PFSK-1 (cell line): ENCODE data around the gene PTCH2.

Experiments
- FOXP2 ChIP-seq: optimal IDR thresholded peaks from 2 replicates; pipeline ENCODE3; 2011; ENCODE audit warnings: borderline replicate concordance, control low read depth, inconsistent platforms; ENCODE audit not compliant: insufficient read depth; ENCODE audit errors: extremely low read length, extremely low read depth
- POLR2AphosphoS5 ChIP-seq: IDR thresholded peaks from 2 replicates; pipeline ENCODE4 v1.6.1; 2012; ENCODE audit warnings: low read depth, mild to moderate bottlenecking, control low read depth, low read length, moderate library complexity
- REST ChIP-seq, 2 experiments: IDR thresholded peaks; 2 replicates each; pipeline versions ENCODE4 v1.6.1 to v1.8.0; 2011 to 2012; ENCODE audit warnings: low read depth in 2 of 2, low read length in 2 of 2, control low read depth in 1 of 2, inconsistent platforms in 1 of 2, mild to moderate bottlenecking in 1 of 2, moderate library complexity in 1 of 2; ENCODE audit not compliant: insufficient read depth in 1 of 2
- SIN3A ChIP-seq: IDR thresholded peaks from 2 replicates; pipeline ENCODE4 v1.6.1; 2012; ENCODE audit warnings: mild to moderate bottlenecking, low read length, moderate library complexity, borderline replicate concordance; ENCODE audit not compliant: insufficient read depth
- TAF1 ChIP-seq: IDR thresholded peaks from 2 replicates; pipeline ENCODE4 v1.6.1; 2012; ENCODE audit warnings: low read length, control low read depth, borderline replicate concordance; ENCODE audit not compliant: insufficient read depth

PTCH2 gene

GRCh38 chr1:44784094-44785028 lies 58.7 kb downstream of the PTCH2 start:
- no peak for TF ChIP-seq REST (IDR thresholded peaks at IDR 0.05; ENCODE audit: insufficient read depth in 1 of 2, low read depth in 2 of 2, low read length in 2 of 2)
- TF ChIP-seq FOXP2 = no peak
- no peak for TF ChIP-seq SIN3A

- no peak for TF ChIP-seq FOXP2
- no peak for TF ChIP-seq POLR2AphosphoS5
- TF ChIP-seq SIN3A = no peak
- no peak for TF ChIP-seq REST (IDR thresholded peaks at IDR 0.05; ENCODE audit: insufficient read depth in 1 of 2, low read depth in 2 of 2, low read length in 2 of 2)
- TF ChIP-seq TAF1 = no peak
Measured at GRCh38 chr1:44783697-44784093, 59.4 kb downstream of the PTCH2 start.

GRCh38 chr1:44780583-44781121 lies 62.4 kb downstream of the PTCH2 start:
- TF ChIP-seq SIN3A (no peak), POLR2AphosphoS5 (peak; percentile 62; the same call in 1 of the 2 replicates), TAF1 (no peak)

DNA sequence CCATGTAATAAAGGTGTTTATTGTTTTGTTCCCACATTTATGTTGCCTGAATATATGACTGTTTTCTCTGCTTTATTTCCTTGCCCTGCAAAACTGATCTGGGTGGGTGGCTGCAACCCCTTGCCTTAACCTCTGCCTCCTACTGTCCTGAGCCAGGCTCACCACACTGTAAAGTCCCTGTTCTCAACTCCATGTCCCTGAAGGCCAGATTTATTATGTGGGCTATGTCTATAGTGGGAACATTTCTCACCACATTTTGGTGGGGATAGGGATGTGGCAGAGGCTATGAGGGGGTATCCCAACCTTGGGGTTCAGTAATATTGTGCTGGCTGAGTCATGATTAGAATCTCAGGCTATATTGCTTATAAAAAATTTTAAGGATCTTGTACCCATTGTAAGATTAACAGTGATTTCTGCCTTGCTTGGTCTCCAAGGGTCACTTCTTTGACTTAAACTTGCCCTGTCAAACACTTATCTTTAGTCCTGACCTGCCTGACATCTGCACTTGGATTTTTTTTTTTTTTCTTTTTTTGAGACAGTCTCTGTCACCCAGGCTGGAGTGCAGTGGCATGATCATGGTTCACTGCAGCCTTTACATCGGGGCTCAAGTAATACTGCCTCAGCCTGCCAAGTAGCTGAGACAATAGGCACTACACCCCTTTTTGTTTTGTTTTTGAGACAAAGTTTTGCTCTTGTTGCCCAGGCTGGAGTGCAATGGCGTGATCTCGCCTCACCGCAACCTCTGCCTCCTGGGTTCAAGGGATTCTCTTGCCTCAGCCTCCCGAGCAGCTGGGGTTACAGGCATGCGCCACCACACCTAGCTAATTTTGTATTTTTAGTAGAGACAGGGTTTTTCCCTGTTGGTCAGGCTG lies 64.1 kb downstream of the PTCH2 start:
- TF ChIP-seq POLR2AphosphoS5 = peak; percentile 65
- no peak for TF ChIP-seq FOXP2

- TF ChIP-seq SIN3A (no peak), POLR2AphosphoS5 (no peak), REST (IDR thresholded peaks at IDR 0.05; ENCODE audit: insufficient read depth in 1 of 2, low read depth in 2 of 2, low read length in 2 of 2) (no peak), TAF1 (no peak), FOXP2 (no peak)
Measured at GRCh38 chr1:44777969-44778635, 65.0 kb downstream of the PTCH2 start.
